GM23248 (cell line): Measurements from ENCODE around the gene TMEM184B.

Experiments
- EZH2 ChIP-seq: fragments of 200-600 bp; sonication (generic); IDR thresholded peaks from 2 replicates; pipeline ENCODE4 v1.6.1; 2018; ENCODE audit warnings: antibody characterized with exemption, mild to moderate bottlenecking; ENCODE audit not compliant: insufficient read depth, poor library complexity, severe bottlenecking
- EZH2phosphoT487 ChIP-seq: fragments of 200-600 bp; sonication (generic); IDR thresholded peaks from 2 replicates; pipeline ENCODE4 v1.6.1; 2018; ENCODE audit warnings: antibody characterized with exemption, moderate library complexity, mild to moderate bottlenecking, low read depth; ENCODE audit not compliant: insufficient read depth

DNA sequence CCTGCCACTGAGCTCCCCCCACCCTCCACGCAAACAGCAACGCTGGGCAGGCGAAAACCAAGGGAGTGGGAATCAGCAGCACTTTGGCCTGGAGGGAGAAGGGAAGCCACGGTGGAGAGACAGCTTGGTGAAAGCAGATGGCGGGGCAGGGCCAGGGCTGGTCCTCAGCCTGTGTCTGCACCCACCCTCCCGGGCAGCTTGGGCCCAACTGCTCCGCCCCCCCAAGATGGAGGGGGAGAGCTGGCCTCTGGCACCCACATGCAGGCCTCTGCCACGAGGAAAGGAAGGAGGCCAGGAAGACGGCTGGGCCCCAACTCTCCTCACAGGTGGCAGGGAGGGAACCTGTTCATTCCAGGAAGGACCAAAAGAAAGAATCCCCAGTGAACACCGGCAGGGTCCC lies 53.2 kb downstream of the TMEM184B start:
- no peak for TF ChIP-seq EZH2
- no peak for TF ChIP-seq EZH2phosphoT487
